ENCODE results near the gene NIPAL1.

- no peak for TF ChIP-seq CTCF (IDR thresholded peaks at IDR 0.05)
- no peak for TF ChIP-seq POLR2A (IDR thresholded peaks at IDR 0.05)
Measured at GRCh38 chr4:48047896-48048295, 31.3 kb downstream of the NIPAL1 start.
